ENCODE results near the gene PARPBP.
"Not testable (repeated sequence)": the region's sequence is repeated elsewhere in the genome, so short reads cannot be mapped to it uniquely, and the experiment has no call there.

The PARPBP gene

GRCh38 chr12:102119674-102120563 lies at the start of gene PARPBP, which contains the start of gene NUP37:
Gene PARPBP (plus strand): TSS chr12:102120183. CDS start chr12:102123889, 3,706 bp downstream.
Gene NUP37 (minus strand): TSS chr12:102120114. CDS start chr12:102118518, 1,596 bp downstream.
- in situ Hi-C loops (cut with MboI; ENCODE audit: low sequenced_read_pairs) = no loop called here

GRCh38 chr12:102072092-102072491 lies 47.9 kb upstream of the PARPBP start:
- in situ Hi-C loops (cut with MboI; ENCODE audit: low sequenced_read_pairs) = not testable (repeated sequence)

DNA sequence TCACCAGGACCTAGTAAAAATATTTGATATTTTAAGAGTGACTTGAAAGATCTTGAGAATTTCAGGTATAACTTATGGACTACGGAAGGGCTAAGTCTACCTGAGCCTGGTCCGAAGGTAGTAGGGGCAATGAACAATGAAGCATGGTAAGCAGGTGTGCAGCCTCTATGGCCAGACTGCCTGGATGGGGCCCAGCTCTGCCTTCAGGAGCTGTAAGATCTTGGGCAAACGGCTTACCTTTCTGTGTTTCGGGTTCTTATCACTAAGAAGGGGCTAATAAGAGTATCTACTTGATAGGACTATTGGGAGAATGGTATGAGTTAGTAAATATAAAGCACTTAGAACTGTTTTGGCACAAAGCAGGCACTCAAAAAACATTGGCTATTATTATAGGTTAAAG lies 39.1 kb upstream of the PARPBP start:
- in situ Hi-C loops (cut with MboI; ENCODE audit: low sequenced_read_pairs) = no loop called here

GRCh38 chr12:102089228-102089835 lies 30.7 kb upstream of the PARPBP start:
- in situ Hi-C loops (cut with MboI; ENCODE audit: low sequenced_read_pairs) = not testable (repeated sequence)

DNA sequence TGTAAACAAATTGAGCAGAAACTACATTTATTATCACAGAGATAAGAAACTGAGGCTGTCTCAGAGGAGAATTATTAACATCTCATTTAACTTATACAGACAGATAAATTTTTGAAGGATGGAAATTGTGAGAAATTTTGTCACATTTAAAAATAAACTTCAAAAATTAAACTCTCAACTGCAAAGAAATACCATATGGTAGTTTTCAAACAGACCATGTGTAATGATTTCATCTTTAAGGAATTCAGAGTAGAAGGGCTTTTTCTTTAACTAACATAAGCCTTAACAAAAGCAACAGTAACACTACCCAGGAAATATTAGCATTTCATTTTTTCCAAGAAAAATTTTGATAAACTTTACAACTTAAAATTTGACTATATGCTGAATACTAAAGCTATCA lies 26.7 kb upstream of the PARPBP start:
- in situ Hi-C loops (cut with MboI; ENCODE audit: low sequenced_read_pairs) = no loop called here

GRCh38 chr12:102095677-102096263 lies 24.2 kb upstream of the PARPBP start:
- in situ Hi-C loops (cut with MboI; ENCODE audit: low sequenced_read_pairs) = no loop called here

DNA sequence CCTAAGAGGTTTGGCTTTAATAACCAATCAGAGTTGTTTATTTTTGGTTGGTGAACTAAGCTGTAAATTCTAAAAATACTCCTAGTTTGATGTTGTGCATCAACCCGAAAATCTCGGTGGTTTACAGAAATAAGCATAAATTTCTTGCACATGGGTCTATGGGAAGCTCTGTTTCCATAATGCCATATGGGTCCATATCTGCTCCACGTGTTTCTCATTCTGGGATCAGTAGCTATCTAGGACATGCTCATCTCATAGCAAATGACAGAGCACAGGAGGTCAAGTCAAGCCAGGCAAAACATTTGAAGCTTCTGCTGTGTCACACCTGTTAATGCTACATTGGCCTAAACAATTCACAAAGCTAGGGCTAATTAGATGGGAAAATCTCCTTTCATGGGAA lies 23.1 kb upstream of the PARPBP start:
- in situ Hi-C loops (cut with MboI; ENCODE audit: low sequenced_read_pairs) = no loop called here

DNA sequence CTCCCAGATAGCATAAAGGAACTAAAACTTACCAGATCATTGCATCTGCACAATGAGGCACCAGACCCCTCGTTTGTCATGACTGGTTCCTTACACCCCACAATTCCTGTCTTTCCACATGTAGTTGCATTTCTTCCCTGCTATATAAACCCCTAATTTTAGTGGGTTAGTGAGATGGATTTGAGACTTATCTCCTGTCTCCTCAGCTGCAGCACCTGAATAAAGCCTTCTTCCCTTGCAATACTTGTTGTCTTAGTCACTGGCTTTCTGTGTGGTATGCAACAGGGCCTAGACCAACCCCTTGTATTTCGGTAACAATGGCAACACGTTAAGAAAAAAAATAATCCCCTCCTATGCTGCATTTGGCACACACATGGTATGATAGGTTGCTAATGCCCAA lies 13.1 kb upstream of the PARPBP start:
- in situ Hi-C loops (cut with MboI; ENCODE audit: low sequenced_read_pairs) = no loop called here

- in situ Hi-C loops (cut with MboI; ENCODE audit: low sequenced_read_pairs) = no loop called here
Observed at GRCh38 chr12:102107970-102108369, 12.0 kb upstream of the PARPBP start.

DNA sequence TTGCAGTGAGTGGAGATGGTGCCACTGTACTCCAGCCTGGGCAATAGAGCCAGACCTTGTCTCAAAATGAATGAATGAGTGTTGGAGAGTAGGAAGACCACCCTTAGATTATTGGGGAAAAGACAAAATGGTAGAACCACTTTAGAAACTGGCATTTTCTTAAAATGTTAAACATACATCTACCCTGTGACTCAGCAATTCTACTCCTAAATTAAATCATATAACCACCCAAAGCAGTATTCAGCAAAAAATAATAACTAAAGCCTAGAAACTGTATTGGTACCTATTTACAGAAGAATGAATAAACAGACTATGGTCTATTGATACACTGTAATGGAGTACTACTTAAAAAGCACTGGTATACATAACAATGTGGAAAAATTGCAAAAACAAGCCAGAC lies 9.2 kb upstream of the PARPBP start:
- in situ Hi-C loops (cut with MboI; ENCODE audit: low sequenced_read_pairs) = no loop called here

DNA sequence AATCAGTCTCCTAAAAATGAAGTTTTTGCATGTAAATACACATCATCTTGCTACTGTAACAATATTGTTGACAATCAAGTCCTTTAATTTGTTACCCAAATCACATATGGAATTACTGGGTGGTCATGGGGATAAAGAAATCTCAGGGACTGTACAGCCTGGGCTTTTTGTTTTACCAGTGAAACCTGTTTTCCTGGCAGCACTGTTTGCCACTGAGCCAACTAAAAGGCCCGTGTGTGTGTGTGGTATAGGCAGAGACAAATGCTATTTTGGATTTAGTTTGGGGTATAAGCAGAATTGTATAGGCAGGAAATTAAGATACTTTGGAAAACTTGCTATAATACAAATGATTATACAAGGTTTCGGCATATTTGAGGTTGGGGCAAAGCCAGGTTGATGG lies 5.8 kb upstream of the PARPBP start:
- in situ Hi-C loops (cut with MboI; ENCODE audit: low sequenced_read_pairs) = no loop called here

- in situ Hi-C loops (cut with MboI; ENCODE audit: low sequenced_read_pairs) = no loop called here
Observed at GRCh38 chr12:102116392-102116791, 3.6 kb upstream of the PARPBP start.

DNA sequence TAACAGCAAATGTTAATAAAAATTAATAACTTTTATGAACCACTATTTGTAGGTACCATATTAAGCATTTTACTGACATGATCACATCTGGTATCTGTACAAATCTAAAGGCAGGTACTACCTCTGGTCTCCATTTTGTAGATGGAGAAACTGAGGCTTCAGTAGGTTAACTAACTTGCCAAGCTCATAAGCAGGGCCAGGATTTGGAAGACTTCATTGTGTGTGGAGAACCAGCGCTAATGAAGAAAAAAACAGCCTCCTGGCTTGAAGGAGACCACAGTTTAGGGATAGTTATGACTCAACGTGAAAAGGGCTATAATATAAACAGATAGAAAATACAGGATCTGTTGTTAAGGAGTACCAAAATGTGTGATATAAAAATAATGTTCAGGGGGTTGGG lies 1.1 kb upstream of the PARPBP start:
- in situ Hi-C loops (cut with MboI; ENCODE audit: low sequenced_read_pairs) = no loop called here

- in situ Hi-C loops (cut with MboI; ENCODE audit: low sequenced_read_pairs) = no loop called here
Observed at GRCh38 chr12:102120564-102120873, 536 bp downstream of the PARPBP start.

DNA sequence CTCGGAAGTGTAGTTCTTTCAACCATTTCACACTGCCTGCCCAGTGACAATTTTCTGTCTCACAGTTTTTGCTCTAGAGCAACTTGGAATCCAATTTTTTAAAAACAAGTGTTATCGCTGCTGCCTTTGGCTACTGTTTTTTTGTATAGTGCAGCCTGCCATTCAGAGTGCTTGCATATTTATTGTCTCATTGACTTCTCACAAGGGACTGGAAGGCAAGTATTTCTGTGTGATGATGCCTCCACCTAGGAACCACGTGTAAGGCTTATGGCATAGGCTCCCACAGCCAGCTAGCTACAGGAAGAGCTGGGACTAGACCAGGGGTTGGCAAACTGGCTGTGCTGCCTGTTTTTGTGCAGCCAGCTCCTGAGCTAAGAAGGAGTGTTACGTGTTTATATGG lies 903 bp downstream of the PARPBP start:
- in situ Hi-C loops (cut with MboI; ENCODE audit: low sequenced_read_pairs) = no loop called here

DNA sequence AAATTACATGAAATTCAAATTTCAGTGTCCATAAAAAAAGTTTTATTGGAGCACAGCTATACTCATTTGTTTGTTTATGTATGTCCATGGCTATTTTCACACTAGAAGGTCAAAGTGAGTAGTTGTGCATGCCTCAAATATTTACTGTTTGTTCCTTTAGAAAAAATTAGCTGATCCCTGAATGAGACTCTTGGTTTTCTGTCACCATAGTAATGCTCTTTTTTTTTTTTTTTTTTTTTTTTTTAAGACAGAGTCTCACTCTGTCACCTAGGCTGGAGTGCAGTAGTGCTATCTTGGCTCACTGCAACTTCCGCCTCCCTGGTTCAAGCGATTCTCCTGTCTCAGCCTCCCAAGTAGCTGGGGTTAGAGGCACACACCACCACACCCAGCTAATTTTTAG lies 1.3 kb downstream of the PARPBP start:
- in situ Hi-C loops (cut with MboI; ENCODE audit: low sequenced_read_pairs) = not testable (repeated sequence)

DNA sequence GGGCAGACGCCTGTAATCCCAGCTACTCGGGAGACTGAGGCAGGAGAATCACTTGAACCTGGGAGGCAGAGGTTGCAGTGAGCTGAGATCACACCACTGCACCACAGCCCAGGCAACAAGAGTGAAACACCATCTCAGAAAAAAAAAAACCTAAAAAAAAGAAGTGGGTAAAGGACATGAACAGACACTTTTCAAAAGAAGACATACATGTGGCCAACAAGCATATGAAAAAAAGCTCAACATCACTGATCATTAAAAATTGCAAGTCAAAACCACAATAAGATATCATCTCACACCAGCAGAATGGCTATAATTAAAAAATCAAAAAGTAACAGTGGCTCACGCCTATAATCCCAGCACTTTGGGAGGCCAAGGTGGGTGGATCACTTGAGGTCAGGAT lies 10.7 kb downstream of the PARPBP start:
- in situ Hi-C loops (cut with MboI; ENCODE audit: low sequenced_read_pairs) = not testable (repeated sequence)

DNA sequence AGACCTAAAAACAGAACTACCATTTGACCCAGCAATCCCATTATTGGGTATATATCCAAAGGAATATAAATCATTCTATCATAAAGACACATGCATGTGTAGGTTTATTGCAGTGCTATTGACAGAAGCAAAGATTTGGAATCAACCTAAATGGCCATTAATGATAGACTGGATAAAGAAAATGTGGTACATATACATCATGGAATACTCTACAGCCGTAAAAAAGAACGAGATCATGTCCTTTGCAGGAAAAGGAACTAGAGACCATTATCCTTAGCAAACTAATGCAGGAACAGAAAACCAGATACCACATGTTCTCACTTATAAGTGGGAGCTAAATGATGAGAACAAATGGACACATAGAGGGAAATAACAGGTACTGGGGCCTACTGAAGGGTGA lies 11.5 kb downstream of the PARPBP start:
- in situ Hi-C loops (cut with MboI; ENCODE audit: low sequenced_read_pairs) = not testable (repeated sequence)

DNA sequence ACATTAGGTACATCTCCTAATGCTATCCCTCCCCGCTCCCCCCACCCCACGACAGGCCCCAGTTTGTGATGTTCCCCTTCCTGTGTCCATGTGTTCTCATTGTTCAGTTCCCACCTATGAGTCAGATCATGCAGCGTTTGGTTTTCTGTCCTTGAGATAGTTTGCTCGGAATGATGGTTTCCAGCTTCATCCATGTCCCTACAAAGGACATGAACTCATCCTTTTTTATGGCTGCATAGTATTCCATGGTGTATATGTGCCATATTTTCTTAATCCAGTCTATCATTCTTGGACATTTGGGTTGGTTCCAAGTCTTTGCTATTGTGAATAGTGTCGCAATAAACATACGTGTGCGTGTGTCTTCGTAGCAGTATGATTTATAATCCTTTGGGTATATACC lies 17.6 kb downstream of the PARPBP start:
- in situ Hi-C loops (cut with MboI; ENCODE audit: low sequenced_read_pairs) = not testable (repeated sequence)

- in situ Hi-C loops (cut with MboI; ENCODE audit: low sequenced_read_pairs) = not testable (repeated sequence)
Observed at GRCh38 chr12:102142866-102143373, 22.9 kb downstream of the PARPBP start.

GRCh38 chr12:102144221-102144620 lies 24.2 kb downstream of the PARPBP start:
- in situ Hi-C loops (cut with MboI; ENCODE audit: low sequenced_read_pairs) = no loop called here

- in situ Hi-C loops (cut with MboI; ENCODE audit: low sequenced_read_pairs) = not testable (repeated sequence)
Observed at GRCh38 chr12:102147062-102147587, 27.1 kb downstream of the PARPBP start.
